Measurements from ENCODE around the gene TPTE.
"Not testable (repeated sequence)": the region's sequence is repeated elsewhere in the genome, so short reads cannot be mapped to it uniquely, and the experiment has no call there.

Gene TPTE

DNA sequence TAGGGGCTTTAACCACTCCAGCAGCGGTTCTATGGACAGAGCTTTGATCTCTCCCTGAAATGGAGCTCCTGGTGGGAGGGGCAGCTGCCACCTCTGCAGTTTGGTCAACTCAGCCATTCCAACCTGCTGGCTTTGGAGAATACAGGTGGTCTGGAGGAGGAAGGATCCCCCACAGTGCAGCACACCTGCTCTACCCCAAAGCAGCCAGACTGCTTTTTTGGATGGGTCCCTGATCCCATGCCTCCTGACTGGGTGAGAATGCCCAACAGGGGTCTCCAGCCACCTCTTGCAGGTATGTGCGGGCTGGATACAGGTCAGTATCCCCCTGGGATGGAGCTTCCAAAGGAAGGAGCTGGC, 53.9 kb downstream of the TPTE start:
- FAIRE-seq (no peak), DNase-seq (ENCODE audit: insufficient read length) (no peak)

DNA sequence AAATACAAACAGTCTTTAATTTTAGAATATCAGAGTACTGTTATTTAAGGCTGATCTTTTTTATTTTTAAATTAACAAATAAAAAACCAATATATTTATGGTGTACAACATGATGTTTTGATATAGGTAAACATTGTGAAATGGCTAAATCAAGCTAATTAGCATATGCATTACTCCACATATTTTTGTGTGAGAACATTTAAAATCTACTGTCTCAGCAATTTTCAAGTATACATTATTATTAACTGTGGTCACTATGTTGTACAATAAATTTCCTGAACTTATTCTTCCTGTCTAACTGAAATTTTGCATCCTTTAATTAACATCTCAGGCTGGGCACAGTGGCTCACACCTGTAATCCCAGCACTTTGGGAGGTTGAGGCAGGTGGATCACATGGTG, 57.5 kb downstream of the TPTE start:
- not testable (repeated sequence) for FAIRE-seq; DNase-seq (ENCODE audit: insufficient read length)

More for the DNA sequence above, 53.9 kb downstream of the TPTE start:
- no peak for TF ChIP-seq POLR2AphosphoS5 (IDR thresholded peaks at IDR 0.05; ENCODE audit: low read depth, low read length)
- TF ChIP-seq TAF1 (IDR thresholded peaks at IDR 0.05; ENCODE audit: borderline replicate concordance, low read depth, low read length): no peak
- TF ChIP-seq POLR2A (IDR thresholded peaks at IDR 0.05; ENCODE audit: low read depth, low read length): no peak

DNA sequence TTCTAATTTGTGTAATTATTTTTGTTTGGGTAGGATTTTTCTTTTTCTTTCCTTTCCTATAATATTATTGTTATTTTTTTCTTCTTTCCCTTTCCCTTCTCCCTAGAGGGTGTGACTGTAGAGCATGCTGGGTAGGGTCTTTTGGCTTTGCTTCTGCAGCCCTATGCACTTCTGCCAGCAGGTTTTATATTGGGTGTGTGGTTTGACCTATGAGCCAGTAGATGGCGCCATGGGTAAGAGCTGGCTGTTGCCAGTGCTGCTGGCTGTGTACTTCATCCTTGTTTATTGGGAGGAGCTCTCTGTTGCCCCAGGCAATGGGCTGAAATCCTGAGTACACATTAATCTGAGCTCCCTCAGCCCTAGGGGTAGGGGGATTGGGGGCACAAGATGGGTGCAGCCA, 67.7 kb downstream of the TPTE start:
- not testable (repeated sequence) for FAIRE-seq; DNase-seq (ENCODE audit: insufficient read length)

DNA sequence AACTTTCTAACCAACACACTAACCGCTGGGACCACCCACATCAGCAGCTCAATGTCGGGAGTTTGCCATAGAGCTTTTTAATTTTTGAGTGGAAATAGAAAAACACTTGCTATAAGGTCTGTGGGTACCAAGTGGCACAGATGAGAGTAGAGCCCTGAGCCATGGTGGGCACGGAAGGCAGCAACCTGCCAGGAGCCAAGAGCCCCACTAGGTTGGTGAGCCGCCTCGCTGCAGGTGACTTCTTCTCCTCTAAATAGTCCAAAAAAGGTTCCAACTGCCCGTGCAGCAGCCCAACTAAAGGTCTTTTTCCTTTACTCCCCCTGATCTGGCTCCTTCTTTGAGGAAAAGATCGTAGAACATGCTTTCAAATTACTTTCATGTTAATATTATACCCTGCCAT, 85.7 kb downstream of the TPTE start:
- FAIRE-seq; DNase-seq (ENCODE audit: insufficient read length): not testable (repeated sequence)

DNA sequence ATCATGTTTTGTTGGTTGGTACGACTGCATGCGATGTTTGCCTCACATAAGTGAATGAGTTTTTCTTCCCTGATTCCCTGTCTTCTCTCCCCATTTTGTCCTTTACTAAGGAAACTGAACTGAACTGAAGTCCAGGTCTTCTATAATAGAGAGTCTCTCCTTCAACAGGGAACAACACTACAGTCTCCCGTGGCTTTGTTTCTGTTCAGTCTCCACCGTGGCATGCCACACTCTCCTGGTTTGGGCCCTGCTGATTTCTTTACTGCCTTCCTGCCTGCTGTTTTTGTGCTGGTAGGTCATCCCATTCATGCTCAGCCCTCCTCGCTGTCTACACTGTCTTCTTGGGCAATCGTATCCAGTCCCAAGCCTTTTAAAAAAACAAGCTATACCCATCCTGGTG, 92.9 kb downstream of the TPTE start:
- DNase-seq (ENCODE audit: insufficient read length); FAIRE-seq: not testable (repeated sequence)

DNA sequence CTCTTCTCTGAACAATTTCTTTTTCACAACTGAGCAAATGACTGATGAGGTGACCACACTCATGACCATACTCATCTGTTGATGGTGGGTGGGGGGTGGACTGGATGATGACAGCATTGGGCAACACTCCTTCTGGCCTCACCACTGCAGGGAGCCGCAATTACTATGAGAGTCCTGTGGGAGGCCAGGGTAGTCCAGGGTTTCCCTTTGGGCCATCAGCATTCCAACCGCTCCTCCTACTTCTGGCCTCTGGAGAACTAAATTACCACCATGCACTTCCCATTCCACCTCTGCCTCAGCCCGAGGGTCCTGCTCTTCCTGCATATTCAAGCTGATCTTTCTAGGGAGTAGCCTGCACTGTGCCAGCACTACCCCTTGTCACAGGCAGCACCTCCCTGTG, 94.7 kb downstream of the TPTE start:
- FAIRE-seq; DNase-seq (ENCODE audit: insufficient read length): not testable (repeated sequence)

DNA sequence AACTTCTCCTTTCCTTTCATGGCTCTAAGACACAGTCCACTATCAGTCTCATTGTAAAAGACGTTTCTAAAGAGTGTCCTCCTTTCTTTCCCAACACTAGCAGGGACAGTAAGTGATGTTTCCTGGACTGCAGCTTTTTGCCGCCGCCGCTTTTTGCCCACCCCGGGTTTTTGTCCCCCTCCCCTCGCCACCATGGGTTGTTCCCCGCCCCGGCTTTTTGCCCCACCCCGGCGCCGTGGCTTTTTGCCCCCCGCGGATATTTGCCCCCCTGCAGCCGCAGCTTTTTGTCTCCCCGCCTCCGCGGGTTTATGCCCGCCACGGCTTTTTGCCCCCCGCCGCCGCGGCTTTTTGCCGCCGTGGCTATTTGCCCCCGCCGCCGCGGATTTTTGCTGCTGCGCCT, 95.2 kb downstream of the TPTE start:
- TF ChIP-seq POLR2A (IDR thresholded peaks at IDR 0.05; ENCODE audit: low read depth, low read length) (no peak), POLR2AphosphoS5 (IDR thresholded peaks at IDR 0.05; ENCODE audit: low read depth, low read length) (no peak), TAF1 (IDR thresholded peaks at IDR 0.05; ENCODE audit: borderline replicate concordance, low read depth, low read length) (no peak)
- FAIRE-seq: no peak
- no peak for DNase-seq (ENCODE audit: insufficient read length)

DNA sequence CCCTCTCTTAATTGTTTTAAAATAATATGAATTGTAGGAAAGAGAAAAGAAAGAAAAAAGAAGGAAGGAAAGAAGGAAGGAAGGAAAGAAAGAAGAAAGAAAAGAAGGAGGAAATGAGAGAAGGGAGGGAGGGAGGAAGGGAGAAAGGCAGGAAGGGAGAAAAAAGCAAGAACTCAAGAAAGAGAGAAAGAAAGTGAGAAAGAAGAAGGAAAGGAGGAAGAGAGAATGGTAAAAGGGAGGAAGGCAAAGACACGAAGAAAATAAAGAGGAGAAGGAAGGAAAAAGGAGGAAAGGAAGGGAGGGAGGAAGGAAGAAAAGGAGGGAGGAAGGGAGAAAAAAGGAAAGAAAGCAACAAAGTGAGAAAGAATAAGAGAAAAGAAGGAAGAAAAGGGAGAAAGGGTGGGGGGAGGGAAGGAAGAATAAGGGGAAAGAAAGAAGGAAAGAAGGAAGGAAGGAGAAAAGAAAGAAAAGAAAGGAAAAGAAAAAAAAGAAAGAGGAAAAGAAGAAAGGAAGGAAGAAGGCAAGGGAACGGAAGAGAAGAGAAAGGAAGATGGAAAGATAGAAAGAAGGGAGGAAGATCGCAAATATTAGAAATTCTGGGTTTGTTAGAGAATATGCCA, 95.9 kb downstream of the TPTE start:
- FAIRE-seq; DNase-seq (ENCODE audit: insufficient read length): not testable (repeated sequence)

DNA sequence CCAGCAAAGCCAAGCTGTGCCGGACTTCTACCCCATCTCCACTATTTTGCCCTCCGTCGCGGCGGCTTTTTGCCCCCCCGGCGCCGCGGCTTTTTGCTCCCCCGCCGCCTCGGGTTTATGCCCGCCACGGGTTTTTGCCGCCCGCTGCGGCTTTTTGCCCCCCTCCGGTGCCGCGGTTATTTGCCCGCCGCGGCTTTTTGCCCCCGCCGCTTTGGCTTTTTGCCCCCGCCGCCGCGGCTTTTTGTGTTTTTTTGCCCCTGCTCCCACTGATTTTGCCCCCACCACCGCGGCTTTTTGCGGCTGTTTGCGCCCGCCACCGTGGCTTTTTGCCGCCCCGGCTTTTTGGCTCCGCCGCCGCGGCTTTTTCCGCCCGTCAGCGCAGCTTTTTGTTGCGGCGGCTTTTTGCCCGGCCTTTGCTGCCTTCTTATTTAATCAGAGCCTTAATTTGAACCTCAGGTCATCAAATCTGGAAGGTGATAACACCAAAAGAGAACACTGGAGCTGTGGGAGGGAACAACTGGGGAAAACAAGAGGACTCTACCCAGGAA, 106.0 kb downstream of the TPTE start:
- TF ChIP-seq POLR2AphosphoS5 (IDR thresholded peaks at IDR 0.05; ENCODE audit: low read depth, low read length) (no peak), POLR2A (IDR thresholded peaks at IDR 0.05; ENCODE audit: low read depth, low read length) (no peak), TAF1 (IDR thresholded peaks at IDR 0.05; ENCODE audit: borderline replicate concordance, low read depth, low read length) (no peak)
- FAIRE-seq: no peak
- DNase-seq (ENCODE audit: insufficient read length): no peak

DNA sequence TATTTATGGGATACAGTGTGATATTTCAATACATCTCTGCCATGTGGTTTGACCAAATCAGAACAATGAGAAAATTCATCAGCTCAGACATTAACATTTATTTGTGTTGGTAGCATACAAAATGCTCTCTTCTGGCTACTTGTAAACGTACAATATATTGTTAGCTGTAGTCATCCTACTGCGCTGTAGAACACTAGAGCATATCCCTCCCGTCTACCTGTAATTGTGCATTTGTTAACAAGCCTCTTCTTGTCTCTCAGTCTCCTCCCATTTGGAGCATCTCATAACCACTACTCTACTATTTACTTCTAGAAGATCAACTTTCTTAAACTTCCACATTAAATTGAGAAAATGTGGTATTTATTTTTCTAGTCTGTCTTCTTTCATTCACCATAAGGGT, 107.9 kb downstream of the TPTE start:
- not testable (repeated sequence) for FAIRE-seq

DNA sequence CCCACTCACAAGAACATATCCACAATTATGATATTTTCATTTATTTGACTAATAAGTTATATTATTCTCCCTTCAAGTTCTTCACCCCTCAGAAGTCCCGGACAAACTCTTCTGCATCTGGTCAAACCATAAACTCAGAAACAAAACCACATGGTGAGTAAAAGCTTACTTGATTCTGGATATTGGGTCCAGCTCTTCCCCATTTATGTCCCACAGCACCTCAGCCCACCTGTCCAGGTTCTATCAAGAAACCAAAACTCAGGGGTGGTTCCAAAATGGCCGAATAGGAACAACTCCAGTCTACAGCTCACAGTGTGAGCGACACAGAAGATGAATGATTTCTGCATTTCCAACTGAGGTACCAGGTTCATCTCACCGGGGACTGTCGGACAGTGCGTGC, 109.4 kb downstream of the TPTE start:
- DNase-seq (ENCODE audit: insufficient read length); FAIRE-seq: not testable (repeated sequence)

More for the DNA sequence above, 107.9 kb downstream of the TPTE start:
- DNase-seq (ENCODE audit: insufficient read length): not testable (repeated sequence)

DNA sequence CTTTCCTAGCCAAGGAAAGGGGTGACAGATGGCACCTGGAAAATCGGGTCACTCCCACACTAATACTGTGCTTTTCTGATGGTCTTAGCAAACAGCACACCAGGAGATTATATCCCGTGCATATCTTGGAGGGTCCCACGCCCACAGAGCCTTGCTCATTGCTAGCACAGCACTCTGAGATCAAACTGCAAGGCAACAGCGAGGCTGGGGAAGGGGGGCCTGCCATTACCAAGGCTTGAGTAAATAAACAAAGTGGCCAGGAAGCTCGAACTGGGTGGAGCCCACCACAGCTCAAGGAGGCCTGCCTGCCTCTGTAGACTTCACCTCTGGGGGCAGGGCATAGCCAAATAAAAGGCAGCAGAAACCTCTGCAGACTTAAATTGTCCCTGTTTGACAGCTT, 109.9 kb downstream of the TPTE start:
- not testable (repeated sequence) for FAIRE-seq; DNase-seq (ENCODE audit: insufficient read length)

DNA sequence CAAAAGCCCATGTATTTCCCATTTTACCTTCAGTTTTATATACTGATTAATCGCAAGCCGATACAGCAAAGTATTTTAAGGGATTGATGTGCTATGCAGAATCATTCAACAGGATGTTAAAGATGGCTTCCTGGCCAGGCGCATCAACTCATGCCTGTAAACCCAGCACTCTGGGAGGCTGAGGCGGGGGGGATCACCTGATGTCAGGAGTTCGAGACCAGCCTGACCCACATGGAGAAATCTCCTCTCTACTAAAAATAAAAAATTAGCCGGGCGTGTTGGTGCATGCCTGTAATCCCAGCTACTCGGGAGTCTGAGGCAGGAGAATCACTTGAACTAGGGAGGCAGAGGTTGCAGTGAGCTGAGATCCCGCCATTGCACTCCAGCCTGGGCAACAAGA, 116.8 kb downstream of the TPTE start:
- not testable (repeated sequence) for FAIRE-seq; DNase-seq (ENCODE audit: insufficient read length)

DNA sequence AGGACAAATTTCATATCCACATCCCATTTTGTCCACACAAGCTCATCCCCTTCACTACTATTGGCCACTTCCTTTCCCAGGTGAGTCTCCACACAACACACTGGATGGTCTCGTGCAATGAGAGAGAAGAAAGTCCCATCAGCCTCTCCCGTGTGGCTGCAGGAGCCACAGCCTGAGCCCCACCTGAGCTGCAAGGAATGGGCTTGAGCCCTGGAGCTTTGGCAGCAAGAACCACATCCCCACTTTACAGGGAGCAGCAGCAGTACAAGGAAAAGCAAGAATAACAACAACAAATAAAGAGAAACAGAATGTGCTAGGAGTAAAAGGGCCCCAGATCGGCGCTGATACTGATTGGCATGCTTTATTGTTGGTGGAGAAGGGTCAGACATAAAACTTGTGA, 117.7 kb downstream of the TPTE start:
- no peak for DNase-seq (ENCODE audit: insufficient read length)
- TF ChIP-seq TAF1 (IDR thresholded peaks at IDR 0.05; ENCODE audit: borderline replicate concordance, low read depth, low read length): no peak
- TF ChIP-seq POLR2A (IDR thresholded peaks at IDR 0.05; ENCODE audit: low read depth, low read length): no peak
- TF ChIP-seq POLR2AphosphoS5 (IDR thresholded peaks at IDR 0.05; ENCODE audit: low read depth, low read length): no peak
- FAIRE-seq: no peak

DNA sequence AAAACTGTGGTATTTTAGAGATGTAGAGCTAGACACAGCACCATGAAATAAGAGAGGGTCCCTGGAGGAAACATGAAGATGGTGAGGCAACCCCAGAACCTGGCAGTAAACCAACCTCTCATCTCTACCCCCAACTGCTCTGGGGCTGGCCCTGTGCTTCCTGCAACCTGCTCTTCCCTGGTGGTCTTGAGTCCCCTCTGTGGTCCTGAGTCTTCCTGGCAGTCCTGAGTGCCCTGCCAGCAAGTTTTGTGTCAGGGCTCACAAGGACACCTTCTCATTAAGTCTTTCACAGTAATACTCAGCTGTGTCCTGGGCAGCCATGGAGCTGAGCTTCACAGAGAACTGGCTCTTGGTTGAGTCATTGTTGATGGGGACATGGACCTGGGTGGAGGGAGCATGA, 118.4 kb downstream of the TPTE start:
- not testable (repeated sequence) for FAIRE-seq; DNase-seq (ENCODE audit: insufficient read length)

Measured in GM12892 (cell line).